Measurements from ENCODE around the gene ITPR2.
"Not testable (repeated sequence)": the region's sequence is repeated elsewhere in the genome, so short reads cannot be mapped to it uniquely, and the experiment has no call there.

The ITPR2 gene

GRCh38 chr12:26431211-26431610 lies 401.8 kb downstream of the ITPR2 start:
- DNase-seq = no peak

- DNase-seq = not testable (repeated sequence)
Measured at GRCh38 chr12:26430596-26430995, 402.4 kb downstream of the ITPR2 start.

- DNase-seq = no peak
Measured at GRCh38 chr12:26429070-26429691, 403.8 kb downstream of the ITPR2 start.

GRCh38 chr12:26428420-26428819 lies 404.6 kb downstream of the ITPR2 start:
- DNase-seq = no peak

DNA sequence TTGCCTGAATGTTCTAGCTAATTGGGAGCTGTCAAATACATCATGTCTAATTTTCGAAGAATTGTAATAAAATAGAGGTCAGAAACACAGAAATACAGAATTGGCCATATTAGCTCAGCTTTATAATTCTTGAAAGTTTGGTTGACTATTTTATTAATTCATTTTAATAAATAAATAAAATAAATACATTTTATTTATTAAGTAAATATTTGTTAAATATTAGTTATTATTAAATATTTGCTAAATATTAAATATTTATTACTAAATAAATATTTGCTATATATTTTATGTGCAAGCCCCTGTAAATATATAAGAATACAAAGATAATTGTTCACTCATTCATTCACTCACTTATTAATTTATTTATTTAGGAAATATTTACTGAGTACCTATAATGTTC lies 406.3 kb downstream of the ITPR2 start:
- no peak for DNase-seq

GRCh38 chr12:26425587-26426260 lies 407.3 kb downstream of the ITPR2 start:
- no peak for DNase-seq

GRCh38 chr12:26422839-26423398 lies 410.1 kb downstream of the ITPR2 start:
- DNase-seq = no peak

- no peak for DNase-seq
Measured at GRCh38 chr12:26416550-26416949, 416.4 kb downstream of the ITPR2 start.

GRCh38 chr12:26410689-26411088 lies 422.3 kb downstream of the ITPR2 start:
- no peak for DNase-seq

DNA sequence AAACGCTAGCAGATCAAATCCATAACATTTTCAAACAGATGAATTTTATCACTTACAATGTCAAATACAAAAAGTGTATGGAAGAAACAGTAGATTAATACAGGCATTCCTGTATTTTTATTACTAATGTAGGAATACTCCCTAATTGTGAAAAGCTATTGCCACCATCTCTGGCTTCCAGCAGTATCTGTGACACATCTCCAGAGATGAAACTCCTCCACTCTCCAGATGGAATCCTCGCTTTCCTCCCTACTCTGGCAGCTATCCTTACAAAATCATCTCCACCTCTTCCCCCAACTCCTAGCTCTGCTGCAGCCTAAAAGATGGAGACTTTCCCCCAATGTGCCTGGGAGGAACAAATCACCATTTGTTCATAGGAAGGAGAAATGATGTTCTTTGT lies 426.2 kb downstream of the ITPR2 start:
- no peak for DNase-seq

DNA sequence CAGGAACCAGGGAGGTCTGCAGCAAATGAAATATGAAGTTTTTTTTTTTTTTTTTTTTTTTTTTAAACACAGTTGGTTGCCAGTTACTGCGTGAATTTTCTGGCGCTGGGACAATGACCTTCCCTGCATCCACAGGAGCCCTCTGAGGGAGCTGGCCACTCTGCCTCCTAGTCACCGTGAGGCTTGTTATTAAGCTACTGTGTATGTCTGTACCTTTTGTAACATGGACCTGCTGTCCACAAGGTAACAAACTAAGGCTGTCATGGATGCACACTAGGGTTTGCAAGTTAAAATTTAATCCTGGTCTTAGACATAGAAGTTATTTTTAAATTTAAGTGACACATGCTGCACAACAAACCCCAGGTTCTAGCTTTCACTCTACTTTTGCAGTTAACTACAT lies 426.6 kb downstream of the ITPR2 start:
- DNase-seq = no peak

- DNase-seq = no peak
Measured at GRCh38 chr12:26403601-26404000, 429.4 kb downstream of the ITPR2 start.

DNA sequence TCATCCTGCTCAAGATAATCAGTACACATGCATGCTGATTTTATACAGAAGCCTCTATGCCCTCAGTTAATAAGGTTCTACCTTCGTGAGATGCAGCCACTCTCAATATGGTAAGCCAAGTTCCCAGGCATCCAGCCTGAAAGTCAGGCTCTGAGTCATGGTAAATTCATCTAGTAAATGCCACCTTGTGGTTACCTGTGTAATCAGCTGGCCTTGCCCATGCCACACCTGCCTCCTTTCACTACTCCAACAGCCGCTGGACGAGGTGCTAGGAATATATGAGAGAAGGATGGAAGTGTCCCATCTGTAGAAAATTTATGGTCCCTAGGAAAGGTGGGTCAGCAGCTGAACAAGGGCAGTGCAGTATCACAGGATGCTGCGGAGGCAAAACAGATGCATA lies 430.3 kb downstream of the ITPR2 start:
- no peak for DNase-seq

DNA sequence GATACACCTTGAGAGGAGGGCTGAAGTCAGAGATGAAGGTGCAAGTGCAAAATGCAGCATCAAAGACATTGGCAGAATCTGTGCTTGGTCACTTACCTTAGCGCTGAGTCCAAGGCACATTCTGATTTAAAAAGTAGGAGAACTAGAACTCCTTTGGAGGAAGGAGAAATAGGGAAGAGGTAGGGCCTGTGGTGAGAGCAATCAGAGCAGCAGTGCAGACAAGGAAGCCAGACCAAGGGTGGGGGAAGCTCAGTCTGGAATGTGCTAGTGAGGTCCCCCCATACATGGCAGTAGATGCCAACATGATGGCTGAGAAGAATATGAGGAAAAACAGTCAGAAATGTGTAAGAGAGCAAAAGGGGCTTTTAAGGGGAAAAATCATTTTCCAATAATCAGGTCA lies 431.1 kb downstream of the ITPR2 start:
- no peak for DNase-seq

DNA sequence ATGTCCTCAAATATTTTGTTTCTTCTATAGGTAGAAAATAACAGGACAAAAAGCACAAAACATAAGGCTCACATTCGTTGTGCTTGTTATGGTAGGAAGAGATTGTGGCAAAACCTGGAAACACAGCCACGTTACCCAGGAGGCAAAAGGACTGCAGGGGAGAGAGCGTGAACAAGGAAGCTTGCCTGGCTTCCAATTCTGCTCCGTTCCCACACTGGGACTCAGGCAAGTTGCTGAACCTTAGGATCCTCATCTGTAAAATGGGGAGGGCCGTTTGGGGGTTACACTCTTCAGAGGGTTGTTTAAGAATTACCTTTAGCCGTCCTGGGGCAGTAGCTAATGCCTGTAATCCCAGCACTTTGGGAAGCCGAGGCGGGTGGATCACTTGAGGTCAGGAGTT lies 432.4 kb downstream of the ITPR2 start:
- no peak for DNase-seq

DNA sequence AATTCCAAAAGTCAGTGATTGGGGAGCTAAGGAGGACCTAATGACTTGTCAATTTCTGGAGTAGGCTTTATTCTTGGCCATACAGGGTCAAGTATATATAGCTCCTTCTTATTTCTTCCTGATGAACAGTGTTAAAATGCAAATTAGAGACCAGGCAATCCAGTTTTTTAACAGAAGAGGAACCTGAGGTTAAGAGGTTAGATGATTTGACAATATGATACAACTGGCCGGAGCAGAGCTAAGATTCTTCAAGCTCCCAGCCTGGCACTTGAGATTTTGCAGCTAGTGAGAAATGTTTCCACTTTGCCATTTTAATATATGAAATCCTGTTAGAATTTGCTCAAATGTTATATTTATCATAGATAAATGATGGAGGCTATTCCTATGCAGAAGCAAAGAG lies 433.6 kb downstream of the ITPR2 start:
- DNase-seq = no peak

DNA sequence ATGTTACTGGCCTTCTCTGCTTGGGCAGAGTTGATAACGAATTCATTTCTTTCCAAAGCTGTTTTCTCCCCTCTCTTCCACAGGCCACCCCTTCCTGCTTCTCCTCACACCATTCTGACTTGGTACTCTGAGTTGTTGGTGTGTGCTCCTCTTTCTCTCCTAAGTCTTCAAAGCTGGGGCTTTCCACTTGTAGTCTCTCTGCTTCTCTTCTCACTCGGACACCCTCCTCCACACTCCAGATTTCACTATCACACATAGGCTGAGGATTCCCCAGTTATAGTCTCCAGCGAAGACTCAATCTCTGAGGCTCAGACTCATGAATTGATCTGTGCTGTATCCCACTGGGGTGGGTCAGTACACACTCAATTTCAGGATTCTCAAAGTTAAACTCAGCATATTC lies 436.6 kb downstream of the ITPR2 start:
- no peak for DNase-seq

- no peak for DNase-seq
Measured at GRCh38 chr12:26389343-26389742, 443.7 kb downstream of the ITPR2 start.

GRCh38 chr12:26384536-26384935 lies 448.5 kb downstream of the ITPR2 start:
- no peak for DNase-seq

DNA sequence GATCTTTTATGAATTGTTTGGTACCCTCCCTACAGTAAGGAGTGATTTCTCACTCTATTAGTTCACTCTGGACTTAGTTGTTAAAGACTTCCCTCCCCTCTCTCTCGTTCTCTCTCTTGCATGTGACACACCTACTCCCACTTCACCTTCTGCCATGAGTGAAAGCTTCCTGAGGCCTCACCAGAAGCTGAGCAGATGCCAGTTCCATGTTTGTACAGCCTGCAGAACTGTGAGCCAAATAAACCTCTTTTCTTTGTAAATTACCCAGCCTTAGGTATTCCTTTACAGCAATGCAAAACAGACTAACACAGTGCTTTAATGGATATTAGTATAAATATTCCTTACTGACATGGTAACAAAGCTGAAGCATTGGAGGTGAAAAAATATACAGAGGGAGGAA lies 450.0 kb downstream of the ITPR2 start:
- no peak for DNase-seq

DNA sequence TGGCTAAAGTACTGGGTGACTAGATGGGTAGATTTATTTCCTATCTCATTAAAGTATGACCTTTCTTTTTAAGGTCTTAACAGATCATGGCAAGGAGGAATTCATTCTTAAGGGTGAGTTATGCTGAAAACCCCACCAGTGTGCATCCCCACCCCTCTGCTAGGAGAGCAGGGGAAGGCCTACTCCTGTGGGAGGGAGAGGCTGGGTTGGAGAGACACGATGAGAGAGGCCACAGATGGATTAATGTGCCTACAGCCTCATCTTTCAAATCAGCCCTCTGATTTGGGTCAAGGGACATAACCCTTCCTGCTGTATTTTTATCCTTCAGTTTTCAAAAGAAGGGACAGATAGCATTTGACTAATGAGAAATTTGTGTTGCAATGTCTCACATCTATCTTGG lies 452.1 kb downstream of the ITPR2 start:
- DNase-seq = no peak

DNA sequence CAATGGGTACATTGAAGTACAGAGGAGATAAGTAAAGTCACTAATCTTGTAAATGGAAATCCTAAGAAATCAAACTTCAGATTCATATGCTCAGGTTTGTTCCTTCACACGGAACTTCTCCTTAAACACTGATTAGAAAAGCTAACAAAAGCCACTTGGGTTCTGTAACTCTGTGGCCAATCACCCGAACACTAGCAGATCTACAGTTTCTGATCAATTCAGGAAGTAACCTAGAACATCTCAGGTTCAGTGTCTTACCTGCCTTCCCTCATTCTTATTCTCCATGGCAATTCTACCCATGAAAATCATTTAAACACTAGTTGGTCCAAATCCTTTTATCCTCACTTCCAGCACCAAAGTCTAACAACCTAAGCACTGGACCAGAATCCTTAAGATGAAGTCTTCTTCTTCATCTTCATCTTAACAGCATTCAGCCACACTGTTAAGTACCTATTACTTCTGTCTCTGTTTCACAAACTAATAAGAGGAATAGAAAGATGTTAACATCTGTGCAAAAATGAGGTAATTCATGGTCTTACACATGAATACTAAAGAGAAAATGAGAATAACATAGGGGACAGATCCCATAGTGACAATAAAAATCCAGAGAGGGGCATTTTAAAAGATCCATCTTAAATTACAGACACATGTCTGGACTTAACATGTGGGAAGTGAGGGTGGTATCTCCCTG lies 453.1 kb downstream of the ITPR2 start:
- no peak for DNase-seq

GRCh38 chr12:26378711-26379110 lies 454.3 kb downstream of the ITPR2 start:
- no peak for DNase-seq
